Smooth muscle cell (in vitro differentiated cells): ENCODE data around the gene STUM. TPM values are rescaled to one million over a fixed set of nuclear protein-coding genes. Genes with fewer than 3 reads are reported as not detected.

Experiments
- DNase-seq: peaks from one replicate; lab custom pipeline; 2025; ENCODE audit not compliant: unreplicated experiment; lab: John Stamatoyannopoulos, UW
- H2AFZ ChIP-seq: fragments of 200-600 bp; sonication (generic); 2 replicates; pipeline ENCODE4 v1.6.0; 2016; ENCODE audit warnings: antibody characterized with exemption, low read depth, mild to moderate bottlenecking
- H3F3A ChIP-seq: fragments of 200-600 bp; sonication (generic); 2 replicates; pipeline ENCODE4 v1.6.0; 2017; ENCODE audit warnings: antibody characterized with exemption, low read depth
- H3K27ac ChIP-seq: fragments of 200-600 bp; sonication (generic); 2 replicates; pipeline ENCODE4 v1.5.1; 2016; ENCODE audit warnings: low read depth, mild to moderate bottlenecking
- H3K27me3 ChIP-seq: fragments of 200-600 bp; sonication (generic); 2 replicates; pipeline ENCODE4 v1.6.1; 2016; ENCODE audit warnings: low read depth, mild to moderate bottlenecking
- H3K36me3 ChIP-seq: fragments of 200-600 bp; sonication (generic); 2 replicates; pipeline ENCODE4 v1.5.1; 2016; ENCODE audit warnings: low read depth
- H3K4me1 ChIP-seq: fragments of 200-600 bp; sonication (generic); 2 replicates; pipeline ENCODE4 v1.5.1; 2016; ENCODE audit warnings: low read depth
- H3K4me2 ChIP-seq: fragments of 200-600 bp; sonication (generic); 2 replicates; pipeline ENCODE4 v1.6.0; 2016; ENCODE audit warnings: mild to moderate bottlenecking
- H3K4me3 ChIP-seq: fragments of 200-600 bp; sonication (generic); 2 replicates; pipeline ENCODE4 v1.5.1; 2016; ENCODE audit warnings: mild to moderate bottlenecking
- H3K79me2 ChIP-seq: fragments of 200-600 bp; sonication (generic); 2 replicates; pipeline ENCODE4 v1.6.0; 2016; ENCODE audit warnings: low read depth, mild to moderate bottlenecking
- H3K9ac ChIP-seq: fragments of 200-600 bp; sonication (generic); 2 replicates; pipeline ENCODE4 v1.6.0; 2016; ENCODE audit warnings: low read depth
- H3K9me3 ChIP-seq: fragments of 200-600 bp; sonication (generic); replicated peaks from 2 replicates; pipeline ENCODE4 v1.5.1; 2016; ENCODE audit warnings: low read depth
- H4K20me1 ChIP-seq: fragments of 200-600 bp; sonication (generic); 2 replicates; pipeline ENCODE4 v1.6.0; 2016; ENCODE audit warnings: low read depth
- WGBS: methylation state at CpG from one replicate; pipeline ENCODE4 v1.1.7; 2016; ENCODE audit warnings: low lambda C conversion rate; 5-methylcytosine and 5-hydroxymethylcytosine counted together
- polyA plus RNA-seq: library from polyadenylated mRNA; unstranded; fragments of >200 nt; fragmentation: Nextera tagmentation; extraction: Ambion mirVana; gene quantifications from 2 replicates; pipeline ENCODE4 v1.2.1, GENCODE V29; 2016
- total RNA-seq: library from RNA; depleted of rRNA; stranded (reverse); fragments of >200 nt; gene quantifications from 2 replicates; pipeline ENCODE4 v1.2.3, GENCODE V29; 2014
- TF ChIP-seq, protein P1 (sequence below): fragments of 200-600 bp; sonication (generic); IDR thresholded peaks from 2 replicates; pipeline ENCODE4 v1.5.1; 2017; ENCODE audit warnings: borderline replicate concordance, mild to moderate bottlenecking, antibody characterized with exemption; ENCODE audit not compliant: insufficient read depth, poor library complexity, severe bottlenecking

Gene STUM
- total and polyA plus RNA-seq, 2 experiments from 2014 or later = 0.04 TPM; not detected in 1

DNA sequence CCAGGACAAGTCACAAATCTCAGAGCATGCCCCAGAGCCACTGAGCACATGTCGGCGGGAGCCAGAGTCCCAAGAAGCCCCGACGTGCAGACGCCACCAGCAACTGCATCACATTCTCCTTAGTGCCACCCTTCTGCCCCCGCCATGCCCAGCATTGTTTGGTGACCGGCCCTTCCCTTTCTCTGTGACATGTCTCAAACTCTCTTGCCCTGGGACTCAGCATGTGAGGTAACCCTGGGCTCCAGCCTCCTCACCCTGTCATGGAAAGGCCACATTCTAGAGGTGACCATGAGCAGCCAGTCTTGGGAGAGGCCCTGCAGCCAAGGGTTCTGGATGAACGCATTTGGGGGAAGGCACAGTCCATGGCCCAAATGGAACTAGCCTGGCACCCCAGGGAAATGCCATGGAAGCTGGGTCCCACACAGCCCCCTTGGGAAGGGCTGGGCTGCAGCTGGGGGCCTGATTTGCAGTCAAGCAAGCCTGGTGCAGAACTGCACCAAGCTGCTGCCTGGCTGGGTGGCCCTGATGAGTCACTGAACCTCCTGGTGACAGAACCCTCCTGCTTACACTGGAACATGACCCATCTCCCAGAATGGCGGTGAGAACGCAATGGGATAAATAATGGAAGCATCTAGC is 96.1 kb downstream of the STUM start:
- no peak overlapping the region for H3K4me3 ChIP-seq
- no peaks in the 10 kb centered on the region for H3K9me3 ChIP-seq
- no peaks in the 10 kb centered on the region for H3K27me3 ChIP-seq
- no peak overlapping the region for H2AFZ ChIP-seq
- no peaks in the 10 kb centered on the region for H4K20me1 ChIP-seq
- peaks cover 17% of the 10 kb centered on the region for H3K4me1 ChIP-seq
- H3F3A ChIP-seq = no peaks in the 10 kb centered on the region
- TF ChIP-seq, protein P1, sequence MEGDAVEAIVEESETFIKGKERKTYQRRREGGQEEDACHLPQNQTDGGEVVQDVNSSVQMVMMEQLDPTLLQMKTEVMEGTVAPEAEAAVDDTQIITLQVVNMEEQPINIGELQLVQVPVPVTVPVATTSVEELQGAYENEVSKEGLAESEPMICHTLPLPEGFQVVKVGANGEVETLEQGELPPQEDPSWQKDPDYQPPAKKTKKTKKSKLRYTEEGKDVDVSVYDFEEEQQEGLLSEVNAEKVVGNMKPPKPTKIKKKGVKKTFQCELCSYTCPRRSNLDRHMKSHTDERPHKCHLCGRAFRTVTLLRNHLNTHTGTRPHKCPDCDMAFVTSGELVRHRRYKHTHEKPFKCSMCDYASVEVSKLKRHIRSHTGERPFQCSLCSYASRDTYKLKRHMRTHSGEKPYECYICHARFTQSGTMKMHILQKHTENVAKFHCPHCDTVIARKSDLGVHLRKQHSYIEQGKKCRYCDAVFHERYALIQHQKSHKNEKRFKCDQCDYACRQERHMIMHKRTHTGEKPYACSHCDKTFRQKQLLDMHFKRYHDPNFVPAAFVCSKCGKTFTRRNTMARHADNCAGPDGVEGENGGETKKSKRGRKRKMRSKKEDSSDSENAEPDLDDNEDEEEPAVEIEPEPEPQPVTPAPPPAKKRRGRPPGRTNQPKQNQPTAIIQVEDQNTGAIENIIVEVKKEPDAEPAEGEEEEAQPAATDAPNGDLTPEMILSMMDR = no peak
- no peak for DNase-seq
- WGBS = 89% methylated on average over 10 of the region's 10 CpGs
- peak overlapping the region; percentile 26 for H3K4me2 ChIP-seq
- no peaks in the 10 kb centered on the region for H3K79me2 ChIP-seq
- no peaks in the 10 kb centered on the region for H3K36me3 ChIP-seq
- H3K27ac ChIP-seq = no peak overlapping the region
- no peak overlapping the region for H3K9ac ChIP-seq

DNA sequence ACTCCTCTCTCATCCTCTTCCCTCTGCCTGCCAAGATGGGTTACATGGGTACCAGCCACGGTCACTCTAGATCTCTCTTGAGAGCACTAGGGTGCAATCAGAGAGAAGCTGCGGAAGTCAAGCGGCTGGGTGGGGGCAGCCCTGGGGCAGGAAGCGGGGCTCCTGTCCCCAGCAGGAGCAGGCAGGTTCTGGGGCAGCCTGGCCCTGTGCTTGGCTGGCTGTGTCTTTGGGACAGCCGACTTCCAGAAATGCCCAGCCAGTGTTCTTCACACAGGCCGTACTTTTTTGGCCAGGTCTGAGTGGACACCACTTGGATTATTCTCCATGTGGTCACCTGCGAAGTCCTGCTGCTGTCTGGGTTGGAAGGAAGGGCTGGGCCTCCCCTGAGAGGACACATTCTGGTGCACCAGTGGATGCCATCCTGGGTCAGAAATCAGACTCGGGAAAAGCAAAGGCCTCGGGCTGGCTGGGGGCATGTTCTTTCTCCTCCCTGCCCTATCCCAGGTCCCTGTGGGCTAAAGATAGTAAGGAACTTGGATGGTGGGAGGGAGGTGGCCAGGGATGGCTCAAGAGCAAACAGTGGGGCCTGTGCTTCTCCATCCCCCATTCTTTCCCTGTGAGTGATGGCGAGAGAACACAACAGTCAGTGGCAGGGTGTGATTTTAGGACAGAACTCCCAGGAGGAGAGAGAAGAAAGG is 96.9 kb downstream of the STUM start:
- Histone ChIP-seq H3K27me3 (no peaks in the 10 kb centered on the region), H3K9ac (peak overlapping the region; percentile 10), H3F3A (no peaks in the 10 kb centered on the region), H4K20me1 (no peaks in the 10 kb centered on the region), H3K4me3 (no peak overlapping the region), H3K79me2 (no peaks in the 10 kb centered on the region), H3K27ac (peak overlapping the region; percentile 47), H3K4me2 (peak overlapping the region; percentile 26), H2AFZ (no peak overlapping the region), H3K36me3 (no peaks in the 10 kb centered on the region), H3K4me1 (peaks cover 21% of the 10 kb centered on the region), H3K9me3 (no peaks in the 10 kb centered on the region)
- 88% methylated on average over 10 of the region's 10 CpGs for WGBS
- DNase-seq = no peak
- TF ChIP-seq, protein P1 = no peak

DNA sequence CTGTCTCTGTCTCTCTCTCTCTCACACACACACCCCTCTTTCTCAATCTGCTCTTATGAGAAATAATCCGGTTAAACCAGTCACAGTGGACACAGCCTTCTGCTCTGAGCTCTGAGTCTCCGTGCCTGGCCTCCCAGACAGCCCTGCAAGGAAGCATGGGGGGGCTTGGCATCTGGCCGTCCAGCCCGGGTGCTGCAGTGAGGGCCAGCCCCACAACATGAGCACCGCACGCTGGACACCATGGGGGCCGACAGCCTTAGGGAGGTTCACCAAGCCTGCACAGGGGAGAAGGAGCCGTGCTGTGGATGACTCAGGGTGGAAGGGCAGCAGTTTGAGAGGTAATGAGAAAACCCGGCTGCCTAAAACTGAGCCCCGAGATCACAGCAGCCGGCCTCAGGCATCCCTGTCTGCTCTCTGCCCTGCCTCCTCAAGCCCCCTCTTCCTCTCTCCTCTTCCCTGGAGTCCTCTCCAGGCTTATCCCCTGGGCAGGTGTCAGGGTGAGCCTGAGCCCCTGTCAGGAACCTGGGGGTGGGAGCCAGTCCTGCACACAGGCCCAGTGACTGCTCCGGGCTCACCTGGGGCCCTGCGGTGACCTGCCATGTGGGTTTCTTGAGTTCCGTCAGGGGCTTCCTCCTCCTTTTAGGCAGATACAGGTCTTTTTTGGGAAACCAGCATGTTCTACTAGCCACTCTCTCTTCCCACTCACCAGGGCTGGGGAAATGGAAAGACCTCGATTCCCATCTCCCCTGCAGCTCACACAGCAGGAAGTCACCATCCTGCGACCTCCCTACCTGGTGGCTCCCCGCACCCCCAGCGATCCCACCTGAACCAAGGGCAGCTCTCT is 97.7 kb downstream of the STUM start:
- Histone ChIP-seq H3F3A (no peaks in the 10 kb centered on the region), H3K4me2 (peak overlapping the region; percentile 10), H3K4me3 (no peak overlapping the region), H2AFZ (no peak overlapping the region), H3K36me3 (no peaks in the 10 kb centered on the region), H3K27me3 (no peaks in the 10 kb centered on the region), H3K9ac (peak overlapping the region; percentile 10), H3K9me3 (no peaks in the 10 kb centered on the region), H3K27ac (peak overlapping the region; percentile 47), H3K4me1 (peaks cover 22% of the 10 kb centered on the region), H3K79me2 (no peaks in the 10 kb centered on the region), H4K20me1 (no peaks in the 10 kb centered on the region)
- WGBS = 67% methylated on average over 18 of the region's 18 CpGs
- DNase-seq = no peak
- TF ChIP-seq, protein P1 = no peak
